Amniotic epithelial cell (primary cell): Measurements from ENCODE around the gene PRXL2B.
A peak's percentile ranks its signal among the peaks of the same experiment; 100 is the strongest.

Experiments used
- DNase-seq: peaks from one replicate; pipeline ENCODE4 v3.0.0-alpha.2; 2010; ENCODE audit warnings: low read depth

The PRXL2B gene

GRCh38 chr1:2635361-2636010, 48.9 kb downstream of the PRXL2B start:
- no peak for DNase-seq

DNA sequence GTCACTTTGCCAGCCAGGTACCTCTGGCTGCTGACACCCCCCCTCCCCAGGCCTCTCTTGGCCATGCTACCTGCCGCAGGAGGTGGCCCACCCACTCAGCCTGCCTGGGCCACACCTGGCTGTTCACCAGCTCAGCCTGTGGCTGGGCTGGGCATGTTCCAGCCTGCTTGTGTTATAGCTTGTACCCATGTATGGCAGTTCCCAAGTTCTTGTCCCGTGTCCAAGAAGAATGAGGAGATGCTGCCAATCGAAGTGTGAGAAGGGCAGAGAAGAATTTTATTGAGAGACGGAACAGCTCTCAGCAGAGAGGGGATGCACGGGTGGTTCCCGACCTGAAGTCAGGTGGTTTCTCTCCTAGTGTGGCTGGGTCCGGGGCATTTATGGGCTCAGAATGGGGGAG, 50.2 kb downstream of the PRXL2B start:
- DNase-seq = peak; percentile 8

DNA sequence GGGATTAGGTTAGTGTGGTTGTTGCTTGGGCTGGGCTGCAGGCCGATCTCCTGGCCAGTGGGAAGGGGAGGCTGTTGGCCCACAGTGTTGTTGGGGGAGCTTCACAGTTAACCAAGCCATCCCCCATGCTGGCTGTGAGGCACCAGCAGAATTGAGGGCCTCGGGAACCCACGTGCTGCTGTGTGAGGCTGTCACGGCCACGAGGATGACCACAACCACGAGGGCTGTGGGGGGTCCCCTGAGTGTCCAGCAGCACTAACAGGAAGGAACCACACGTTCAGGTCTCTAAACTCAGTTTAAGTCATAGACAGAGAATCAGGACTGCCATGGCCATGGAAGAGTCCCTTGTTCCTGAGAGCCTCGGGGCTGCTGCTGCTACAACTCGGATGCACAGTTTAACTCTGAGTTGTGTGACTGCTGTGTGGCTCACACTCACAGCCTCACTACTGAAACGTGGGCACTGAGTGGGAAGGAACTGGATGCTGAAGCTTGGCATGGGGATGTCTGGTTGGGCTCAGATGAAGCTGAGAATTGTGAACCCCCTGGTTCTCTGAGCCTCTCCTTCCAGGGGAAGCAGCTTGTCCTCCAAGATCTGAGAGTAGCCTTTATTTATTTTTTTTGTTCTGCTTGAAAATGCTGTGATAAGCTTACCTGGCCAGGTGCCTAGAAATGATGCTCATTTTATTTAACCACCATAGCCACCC, 51.0 kb downstream of the PRXL2B start:
- no peak for DNase-seq

DNA sequence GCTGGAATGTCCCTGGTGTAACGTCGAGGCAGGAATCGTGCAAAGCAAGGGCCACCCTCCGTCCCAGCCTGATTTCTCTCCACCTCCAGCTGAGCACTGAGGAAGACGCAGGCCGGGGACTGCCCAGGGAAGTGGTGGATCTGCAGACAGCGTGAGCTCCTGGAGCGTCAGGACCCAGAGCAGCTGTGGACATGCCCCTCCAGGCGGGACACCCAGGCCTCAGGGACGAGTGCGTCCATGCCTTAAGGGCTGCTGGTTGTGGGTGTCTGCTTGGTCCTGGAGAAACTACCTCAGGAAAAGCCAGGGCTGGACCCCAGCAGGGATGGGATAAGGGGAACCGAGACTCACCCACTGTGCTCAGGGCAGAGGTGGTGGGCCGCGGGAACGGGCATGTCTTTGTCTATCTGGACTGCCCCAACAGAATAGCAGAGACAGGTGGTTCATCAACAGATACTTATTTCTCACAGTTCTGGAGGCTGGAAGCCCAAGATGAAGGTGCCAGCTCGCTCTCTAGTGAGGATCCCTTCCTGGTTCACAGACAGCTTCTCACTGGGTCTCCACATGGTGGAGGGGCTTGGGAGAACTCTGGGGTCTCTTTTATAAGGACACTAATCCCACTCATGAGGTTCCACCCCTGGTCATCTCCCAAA, 52.0 kb downstream of the PRXL2B start:
- DNase-seq = no peak

GRCh38 chr1:2639203-2639602, 52.6 kb downstream of the PRXL2B start:
- DNase-seq = no peak

DNA sequence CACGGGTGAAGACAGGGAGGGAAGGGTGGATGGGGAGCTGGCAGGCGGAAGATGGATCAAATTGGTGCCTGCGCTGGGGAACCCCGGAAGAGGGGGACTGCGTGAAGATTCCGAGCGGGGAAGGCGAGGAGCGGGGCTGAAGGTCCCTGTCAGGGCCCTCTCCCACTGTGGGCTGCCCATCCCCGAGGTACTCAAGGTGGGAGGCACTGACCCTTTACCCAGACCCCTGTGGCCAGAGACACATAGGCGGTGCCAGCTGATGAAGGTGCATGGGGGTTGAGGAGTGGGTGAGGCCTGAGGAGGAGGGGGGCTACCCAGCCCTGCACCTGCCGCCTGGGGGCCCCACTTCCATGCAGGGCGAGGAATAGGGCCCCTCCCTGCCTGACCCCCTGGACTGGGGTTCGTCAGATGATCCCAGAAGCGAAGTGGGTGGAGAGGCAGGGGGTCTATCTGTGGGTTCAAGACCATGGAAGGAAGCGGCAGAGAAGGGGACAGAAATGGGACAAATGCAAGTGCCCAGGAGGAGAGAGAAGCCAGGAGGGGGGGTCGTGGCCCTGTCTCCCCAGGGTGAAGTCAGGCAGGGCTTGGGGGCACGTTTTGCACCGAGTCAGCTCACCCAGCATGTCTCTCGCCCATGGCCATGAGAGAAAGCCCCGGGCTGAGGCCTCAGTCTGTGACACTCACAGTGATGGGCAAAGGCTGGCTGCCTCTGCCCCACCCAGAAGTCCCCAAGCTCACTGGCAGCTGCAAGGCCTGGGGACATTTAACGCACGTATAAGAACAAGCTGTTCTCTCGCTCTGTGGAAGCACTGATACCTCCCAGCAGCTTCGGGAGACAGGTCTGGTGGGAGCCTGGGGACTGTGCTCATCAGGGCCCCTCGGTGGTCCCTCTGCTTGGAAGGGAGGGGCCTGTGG, 53.3 kb downstream of the PRXL2B start:
- no peak for DNase-seq

DNA sequence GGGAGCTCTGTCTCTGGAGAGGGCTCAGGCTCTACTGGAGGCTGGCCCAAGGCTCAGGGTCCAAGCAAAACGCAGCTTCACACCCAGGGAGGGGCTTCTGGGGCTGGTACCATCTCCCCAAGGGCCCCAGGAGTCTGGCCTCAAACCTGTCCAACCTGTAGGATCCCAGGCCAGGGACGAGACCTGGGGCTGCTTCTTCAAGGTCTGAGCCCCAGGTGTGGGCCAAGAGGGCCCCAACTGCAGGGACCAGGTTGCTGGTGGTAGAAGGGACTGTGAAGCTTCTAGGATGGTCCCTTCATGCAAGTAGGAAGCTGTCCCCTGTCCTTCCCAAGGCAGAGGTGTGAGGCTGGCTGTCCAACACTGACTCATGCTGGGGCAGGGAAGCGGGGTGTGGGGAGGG, 54.0 kb downstream of the PRXL2B start:
- DNase-seq = no peak
